Ovary (tissue), 9 donors: Measurements from ENCODE around the gene MAN1B1. TPM values are rescaled to one million over a fixed set of nuclear protein-coding genes. Genes with fewer than 3 reads are reported as not detected.

Experiments used
- DNase-seq, 5 donors: peaks; one replicate each; pipeline ENCODE4 v3.0.0-alpha.2; 2019 to 2020
- H3K27ac ChIP-seq, 2 donors: fragments of 200-600 bp; one replicate each; pipeline versions ENCODE4 v1.5.1 to v1.8.0; 2019 to 2022
- H3K27me3 ChIP-seq: fragments of 200-600 bp; one replicate; pipeline ENCODE4 v1.8.0; 2022
- H3K36me3 ChIP-seq: fragments of 200-600 bp; sonication (generic); one replicate; pipeline ENCODE4 v1.5.1; 2019
- H3K4me1 ChIP-seq: one replicate; pipeline ENCODE4 v1.8.1; 2013; ENCODE audit warnings: mild to moderate bottlenecking, moderate library complexity; ENCODE audit not compliant: insufficient read depth
- H3K4me3 ChIP-seq: fragments of 200-600 bp; sonication (generic); one replicate; pipeline ENCODE4 v1.5.1; 2017
- H3K9me3 ChIP-seq, 2 donors: fragments of 200-600 bp in 1 of 2; sonication (generic) in 1 of 2; one replicate each; pipeline versions ENCODE4 v1.5.1 to v1.8.1; 2013 to 2019; ENCODE audit warnings: mild to moderate bottlenecking in 1 of 2, moderate library complexity in 1 of 2
- EP300 ChIP-seq: sonication (generic); formaldehyde crosslinking; IDR thresholded peaks from one replicate; pipeline ENCODE4 v1.6.1; 2017; ENCODE audit warnings: antibody characterized with exemption
- POLR2A ChIP-seq: fragments of 450-650 bp; IDR thresholded peaks from one replicate; pipeline ENCODE4 v1.6.1; 2017; ENCODE audit warnings: antibody characterized with exemption, mild to moderate bottlenecking, moderate library complexity
- WGBS, 3 donors: extraction: QIAGEN DNeasy Blood & Tissue Kit in 1 of 3; methylation state at CpG; one replicate each; pipeline versions ENCODE4 v1.1.5 to v1.1.7; 2013 to 2017; 5-methylcytosine and 5-hydroxymethylcytosine counted together
- intact Hi-C, 4 donors: fragments of 100-400 bp; cut with DNase I; formaldehyde crosslinking; loops; one replicate each; pipeline versions ENCODE4 v1.11.0 to v1.15.1; 2022 to 2023
- polyA plus RNA-seq, 2 donors: library from polyadenylated mRNA; stranded (reverse); fragments of 200-250 nt in 1 of 2; fragments of 350-450 nt in 1 of 2; fragmentation: Illumina TruSeq in 1 of 2; extraction: RNeasy Lipid Tissue Mini Kit (QIAGEN cat#74804) in 1 of 2; gene quantifications; one replicate each; pipeline ENCODE4 v1.2.3, GENCODE V29; 2013 to 2014
- total RNA-seq, 7 donors: library from RNA; depleted of rRNA in 2 of 7; stranded (reverse); fragments of >200 nt in 2 of 7; fragmentation: NEBNext Ultra II Directional in 3 of 7; extraction: Animal tissue kit (Norgen Biotek cat#: 25700) in 3 of 7; gene quantifications; one replicate each; pipeline versions ENCODE4 v1.1.0 to v1.2.4, GENCODE V29; 2016 to 2023
- TF ChIP-seq, protein P1 (sequence below), 3 donors: fragments of 450-650 bp in 2 of 3; fragments of 200-600 bp in 1 of 3; IDR thresholded peaks; one replicate each; pipeline versions ENCODE4 v1.5.1 to v1.8.0; 2016 to 2022; ENCODE audit warnings: antibody characterized with exemption in 3 of 3, mild to moderate bottlenecking in 1 of 3
- donor health status: DM: no; HTN: no; CAD: no; lungs with moderate emphysema.
- donor health status: DM: no; HTN: no; CAD: no.
- donor health status: Bipolar disorder and iron deficiency.
- donor health status: DM: yes; HTN: yes; CAD: no.
- donor health status: DM: no; HTN: no; CAD: no.
- donor health status: DM: yes; HTN: yes; CAD: no.

Gene MAN1B1
- total and polyA plus RNA-seq, 9 donors = 30.2 to 109 (median 39.7) TPM

DNA sequence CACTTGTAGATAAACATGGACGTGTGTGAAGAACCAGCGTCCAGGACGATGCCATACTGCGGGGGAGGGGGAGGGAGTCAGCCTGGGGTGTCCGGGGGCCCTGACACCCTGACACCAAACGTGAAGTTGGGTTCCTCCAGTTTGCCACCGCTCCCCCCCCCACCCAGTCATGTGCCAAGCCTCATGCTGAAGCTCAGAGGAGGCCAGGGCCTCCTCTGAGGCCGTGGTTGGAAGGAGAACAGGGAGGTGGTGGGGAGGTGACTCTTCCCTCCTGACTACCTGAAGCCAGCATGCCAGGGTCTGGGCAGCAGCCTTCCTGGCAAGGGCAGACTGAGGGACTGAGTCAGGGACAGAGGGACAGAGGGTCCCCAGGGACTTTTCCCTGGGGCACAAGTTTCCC is 34.5 kb upstream of the MAN1B1 start:
- no peaks in the 10 kb centered on the region for H3K36me3 ChIP-seq
- TF ChIP-seq, protein P1, sequence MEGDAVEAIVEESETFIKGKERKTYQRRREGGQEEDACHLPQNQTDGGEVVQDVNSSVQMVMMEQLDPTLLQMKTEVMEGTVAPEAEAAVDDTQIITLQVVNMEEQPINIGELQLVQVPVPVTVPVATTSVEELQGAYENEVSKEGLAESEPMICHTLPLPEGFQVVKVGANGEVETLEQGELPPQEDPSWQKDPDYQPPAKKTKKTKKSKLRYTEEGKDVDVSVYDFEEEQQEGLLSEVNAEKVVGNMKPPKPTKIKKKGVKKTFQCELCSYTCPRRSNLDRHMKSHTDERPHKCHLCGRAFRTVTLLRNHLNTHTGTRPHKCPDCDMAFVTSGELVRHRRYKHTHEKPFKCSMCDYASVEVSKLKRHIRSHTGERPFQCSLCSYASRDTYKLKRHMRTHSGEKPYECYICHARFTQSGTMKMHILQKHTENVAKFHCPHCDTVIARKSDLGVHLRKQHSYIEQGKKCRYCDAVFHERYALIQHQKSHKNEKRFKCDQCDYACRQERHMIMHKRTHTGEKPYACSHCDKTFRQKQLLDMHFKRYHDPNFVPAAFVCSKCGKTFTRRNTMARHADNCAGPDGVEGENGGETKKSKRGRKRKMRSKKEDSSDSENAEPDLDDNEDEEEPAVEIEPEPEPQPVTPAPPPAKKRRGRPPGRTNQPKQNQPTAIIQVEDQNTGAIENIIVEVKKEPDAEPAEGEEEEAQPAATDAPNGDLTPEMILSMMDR (IDR thresholded peaks at IDR 0.05) = no peak
- TF ChIP-seq POLR2A (no peak), EP300 (no peak)
- H3K9me3 ChIP-seq = no peaks in the 10 kb centered on the region
- peaks cover 22% of the 10 kb centered on the region for H3K4me1 ChIP-seq
- no peak for DNase-seq
- H3K27ac ChIP-seq = no peak overlapping the region
- WGBS, 3 donors = 70 to 81% (median 77%) methylated on average over 8 of the region's 8 CpGs
- intact Hi-C loops = no loop called here
- peaks cover 6% of the 10 kb centered on the region for H3K27me3 ChIP-seq
- no peak overlapping the region for H3K4me3 ChIP-seq

DNA sequence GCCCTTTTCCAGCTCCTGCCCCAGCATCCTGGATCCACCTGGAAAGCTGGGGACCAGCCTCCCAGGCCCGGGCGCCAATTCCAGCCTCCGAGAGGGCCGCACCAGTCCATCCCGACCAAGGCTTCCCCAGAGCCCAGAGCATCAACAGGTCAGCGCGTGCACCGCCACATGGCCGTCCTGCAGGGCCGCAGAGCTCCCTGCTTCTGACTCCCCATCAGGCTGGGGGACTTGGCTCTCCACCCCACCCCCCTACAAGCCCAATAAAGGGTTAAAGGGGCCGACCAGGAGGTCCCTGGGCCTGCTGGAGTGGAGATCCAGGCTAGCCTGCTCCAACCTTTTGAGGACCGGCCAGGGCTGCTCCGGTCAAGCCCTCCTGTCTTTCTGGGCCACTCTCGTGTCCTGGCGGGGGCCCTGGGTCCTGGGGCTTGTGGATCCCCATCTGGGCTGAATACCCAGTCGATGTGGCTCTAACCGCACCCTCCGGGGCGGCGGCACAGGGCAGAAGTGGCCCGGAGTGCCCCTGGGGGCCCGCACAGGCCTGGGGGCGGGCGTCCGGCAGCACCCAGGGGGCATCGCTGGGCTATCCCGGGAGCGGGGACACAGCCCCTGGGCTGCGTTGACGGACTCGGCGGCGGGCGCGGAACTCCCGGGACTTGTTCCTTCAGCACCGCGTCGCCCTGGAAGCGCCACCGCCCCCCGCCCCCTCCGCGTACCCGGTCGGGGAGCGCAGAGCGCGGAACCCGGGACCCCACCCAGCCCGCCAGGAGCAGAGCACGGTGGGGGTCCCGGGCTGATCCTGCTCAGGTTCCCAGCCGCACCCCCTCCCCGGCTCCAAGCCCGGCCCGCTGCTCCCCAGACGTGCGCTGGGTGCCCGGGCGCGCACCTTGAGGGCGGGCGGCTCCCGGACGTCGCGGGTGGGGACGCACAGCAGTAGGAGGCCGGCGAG is 33.5 kb upstream of the MAN1B1 start:
- H3K36me3 ChIP-seq = no peaks in the 10 kb centered on the region
- H3K9me3 ChIP-seq = no peaks in the 10 kb centered on the region
- H3K4me3 ChIP-seq = peak overlapping the region; percentile 13
- TF ChIP-seq, protein P1 (IDR thresholded peaks at IDR 0.05) = no peak
- TF ChIP-seq POLR2A (no peak), EP300 (no peak)
- WGBS, 3 donors = 15 to 31% (median 23%) methylated on average over 33 to 71 of the region's 71 CpGs
- intact Hi-C loops = no loop called here
- peaks cover 22% of the 10 kb centered on the region for H3K4me1 ChIP-seq
- peaks cover 3% of the 10 kb centered on the region for H3K27me3 ChIP-seq
- H3K27ac ChIP-seq = no peak overlapping the region
- DNase-seq = peak in 1 of 5 donors; percentile 19

DNA sequence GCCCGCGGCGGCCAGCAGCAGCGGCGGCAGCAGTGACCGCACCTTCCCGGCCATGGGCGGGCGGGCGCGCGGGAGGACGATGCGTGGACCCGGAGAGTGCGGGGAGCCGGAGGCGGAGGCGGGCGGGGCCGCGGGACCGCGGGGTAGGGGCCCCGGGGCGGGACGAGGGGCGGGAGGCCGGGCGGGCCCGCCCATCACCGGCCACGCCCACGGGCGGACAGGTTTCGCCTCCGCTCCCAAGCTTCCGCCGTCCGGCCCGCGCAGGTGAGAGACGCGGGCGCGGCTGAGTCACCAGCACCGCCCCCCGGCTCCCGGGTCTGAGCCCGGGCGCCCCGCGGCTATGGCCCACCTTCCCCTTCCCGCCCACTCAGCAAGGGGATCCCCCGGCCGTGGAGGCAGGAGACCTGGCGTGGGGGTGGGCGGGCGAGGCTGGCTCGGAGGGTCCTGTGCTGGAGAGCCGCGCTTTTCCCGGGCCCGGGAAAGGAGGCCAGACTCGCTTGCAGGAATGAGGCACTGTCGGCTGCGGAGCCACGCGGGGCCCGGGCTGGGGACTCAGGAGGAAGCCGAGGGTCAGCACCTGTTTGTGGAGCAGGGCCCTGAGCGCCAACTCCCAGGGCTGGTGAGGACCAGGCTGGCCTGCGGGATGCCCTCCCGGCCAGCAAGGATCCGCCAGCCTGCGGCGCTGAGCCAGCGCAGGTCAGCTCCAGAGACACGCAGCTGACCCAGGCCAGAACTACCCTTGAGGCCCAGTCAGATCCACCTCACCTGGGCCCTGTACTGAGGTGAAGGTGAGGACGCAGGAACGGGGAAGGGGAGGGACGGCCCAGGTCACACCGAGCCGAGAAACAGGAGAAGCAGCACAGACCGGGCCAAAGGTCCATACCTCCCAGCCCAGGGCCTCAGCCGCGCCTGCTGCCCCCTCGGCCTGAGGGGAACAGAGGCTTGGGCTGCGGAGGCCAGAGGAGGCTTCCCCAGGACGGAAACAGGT is 32.5 kb upstream of the MAN1B1 start, which contains the start of gene ENTPD2:
TSS of gene ENTPD2 (minus strand) at position 118 of the 988 bp plus-strand sequence. CDS start at position 54, 64 bp downstream.
- WGBS, 3 donors = 24 to 37% (median 27%) methylated on average over 45 to 90 of the region's 90 CpGs
- Histone ChIP-seq H3K4me3 (peak within 1 kb of the TSS; percentile 13), H3K27me3 (no peaks in the 10 kb centered on the region), H3K27ac (peak within 1 kb of the TSS in 1 of 2 donors; percentile 69), H3K36me3 (no peaks in the 10 kb centered on the region), H3K4me1 (peaks cover 22% of the 10 kb centered on the region), H3K9me3 (no peaks in the 10 kb centered on the region)
- TF ChIP-seq POLR2A (no peak), EP300 (no peak)
- TF ChIP-seq, protein P1 (IDR thresholded peaks at IDR 0.05) = no peak
- intact Hi-C loops = no loop called here
- DNase-seq = peak in 1 of 5 donors; percentile 30

DNA sequence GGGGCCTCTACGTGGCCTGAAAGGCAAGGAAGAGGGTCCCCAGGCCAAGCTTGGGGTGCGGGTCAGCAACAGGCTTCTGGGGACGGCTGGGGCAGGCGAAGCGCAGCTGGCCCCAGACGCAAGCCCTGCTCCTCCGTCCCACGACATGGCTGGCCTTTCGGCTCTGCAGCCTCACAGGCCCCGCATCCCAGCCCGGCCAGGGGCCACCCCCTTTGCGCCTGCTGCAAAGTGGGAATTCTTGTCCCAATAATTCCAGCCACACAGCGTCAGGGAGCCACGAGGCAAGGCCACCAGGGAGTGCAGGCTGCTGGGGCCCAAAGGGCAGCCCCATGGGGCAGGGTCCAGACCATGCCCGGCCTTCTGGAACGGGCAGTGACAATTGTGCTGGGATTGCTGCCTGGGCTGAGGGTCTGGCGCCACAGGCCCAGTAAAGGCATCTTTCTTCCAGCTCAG is 31.8 kb upstream of the MAN1B1 start:
- Histone ChIP-seq H3K27me3 (no peaks in the 10 kb centered on the region), H3K27ac (peak overlapping the region; percentile 62 to 69), H3K4me1 (peaks cover 22% of the 10 kb centered on the region), H3K9me3 (no peaks in the 10 kb centered on the region), H3K4me3 (no peak overlapping the region), H3K36me3 (no peaks in the 10 kb centered on the region)
- DNase-seq = peak in 1 of 5 donors; percentile 22
- intact Hi-C loops = no loop called here
- WGBS, 3 donors = 68 to 76% (median 75%) methylated on average over 15 to 17 of the region's 17 CpGs
- TF ChIP-seq, protein P1 (IDR thresholded peaks at IDR 0.05) = no peak
- TF ChIP-seq POLR2A (no peak), EP300 (no peak)
